Glutamatergic neuron (in vitro differentiated cells): ENCODE results near the gene GFOD1. TPM values are rescaled to one million over a fixed set of nuclear protein-coding genes. Genes with fewer than 3 reads are reported as not detected.

Experiments
- DNase-seq: peaks from one replicate; pipeline ENCODE4 v3.0.0; 2022
- H3K27ac Mint-ChIP-seq: one replicate; pipeline ENCODE4 v1.8.0; 2020; ENCODE audit warnings: mild to moderate bottlenecking, mixed read lengths, inconsistent platforms; ENCODE audit not compliant: unreplicated experiment
- H3K27me3 Mint-ChIP-seq: one replicate; pipeline ENCODE4 v1.8.0; 2020; ENCODE audit warnings: mild to moderate bottlenecking, moderate library complexity, mixed read lengths, inconsistent platforms; ENCODE audit not compliant: unreplicated experiment
- H3K36me3 Mint-ChIP-seq: one replicate; pipeline ENCODE4 v1.8.0; 2020; ENCODE audit warnings: mild to moderate bottlenecking, mixed read lengths, inconsistent platforms; ENCODE audit not compliant: unreplicated experiment
- H3K4me1 Mint-ChIP-seq: one replicate; pipeline ENCODE4 v1.8.0; 2020; ENCODE audit warnings: mild to moderate bottlenecking, low read depth, mixed read lengths, inconsistent platforms; ENCODE audit not compliant: unreplicated experiment
- H3K4me3 Mint-ChIP-seq: one replicate; pipeline ENCODE4 v1.8.0; 2020; ENCODE audit warnings: mild to moderate bottlenecking, mixed read lengths, inconsistent platforms; ENCODE audit not compliant: unreplicated experiment
- H3K9me3 Mint-ChIP-seq: one replicate; pipeline ENCODE4 v1.8.0; 2020; ENCODE audit warnings: mild to moderate bottlenecking, moderate library complexity, mixed read lengths, inconsistent platforms; ENCODE audit not compliant: unreplicated experiment
- long read RNA-seq: library from polyadenylated mRNA; unstranded; transcript quantifications from one replicate; pipeline ENCODE4 v2.0.0, GENCODE V29; 2020; ENCODE audit not compliant: unreplicated experiment
- total RNA-seq: library from RNA; stranded (reverse); fragmentation: NEBNext Ultra II Directional; extraction: Animal tissue kit (Norgen Biotek cat#: 25700); gene quantifications from one replicate; pipeline ENCODE4 v1.2.1, GENCODE V29; 2021; ENCODE audit not compliant: unreplicated experiment
- TF ChIP-seq, protein P1 (sequence below): fragments of 200-600 bp; sonication (generic); IDR thresholded peaks from one replicate; pipeline ENCODE4 v1.5.0; 2021; ENCODE audit not compliant: partially characterized antibody, unreplicated experiment

The GFOD1 gene, protein sequence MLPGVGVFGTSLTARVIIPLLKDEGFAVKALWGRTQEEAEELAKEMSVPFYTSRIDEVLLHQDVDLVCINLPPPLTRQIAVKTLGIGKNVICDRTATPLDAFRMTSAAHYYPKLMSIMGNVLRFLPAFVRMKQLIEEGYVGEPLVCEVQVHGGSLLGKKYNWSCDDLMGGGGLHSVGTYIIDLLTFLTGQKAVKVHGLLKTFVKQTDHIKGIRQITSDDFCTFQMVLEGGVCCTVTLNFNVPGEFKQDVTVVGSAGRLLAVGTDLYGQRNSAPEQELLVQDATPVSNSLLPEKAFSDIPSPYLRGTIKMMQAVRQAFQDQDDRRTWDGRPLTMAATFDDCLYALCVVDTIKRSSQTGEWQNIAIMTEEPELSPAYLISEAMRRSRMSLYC
- 4.1 TPM for total RNA-seq
- long read RNA-seq = 0 reads

DNA sequence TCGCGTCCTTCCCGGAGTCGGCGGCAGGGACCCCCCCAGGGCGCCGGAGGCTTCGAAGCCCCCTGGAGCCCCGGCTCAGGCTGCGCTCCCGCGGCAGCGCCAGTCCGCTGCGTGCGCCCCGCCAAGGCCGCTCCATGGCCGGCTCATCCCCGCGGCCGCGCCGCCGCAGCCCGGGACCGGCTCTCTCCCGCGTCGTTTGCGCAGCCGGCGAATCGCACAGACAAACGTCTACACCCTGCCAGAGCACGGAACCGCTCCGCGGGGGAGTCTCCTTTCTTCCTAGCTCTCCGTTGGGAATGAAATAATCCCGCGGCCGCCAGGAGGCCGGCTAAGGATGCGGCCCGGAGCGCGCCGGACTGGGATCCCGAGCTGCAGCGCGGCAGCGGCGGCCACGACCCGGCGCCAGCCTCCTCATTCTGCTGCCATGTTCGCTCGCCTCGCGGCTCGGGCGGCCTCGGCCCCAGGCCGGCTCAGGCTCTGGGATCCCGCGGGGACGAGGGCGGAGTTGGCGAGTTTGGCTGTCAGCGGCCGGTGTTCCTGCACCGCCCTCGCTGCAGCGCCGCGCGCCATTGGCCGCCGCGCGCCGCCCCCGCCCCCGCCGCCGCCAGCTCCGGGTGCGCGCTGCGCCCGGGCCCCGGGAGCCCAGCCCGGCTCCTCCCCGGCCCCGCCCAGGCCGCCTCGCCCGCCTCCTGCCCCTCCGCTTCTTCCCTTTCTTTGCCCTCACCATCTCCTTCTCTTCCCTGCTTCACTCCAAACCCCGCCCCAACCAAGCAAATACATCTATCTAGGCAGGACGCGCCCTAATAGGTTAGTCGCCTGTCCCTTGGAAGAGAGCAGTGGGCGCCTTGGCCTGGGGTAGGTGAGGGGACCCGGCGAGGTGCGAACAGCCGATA is at the start of gene GFOD1:
GFOD1 (minus strand) TSS at position 479 of the 893 bp plus-strand sequence. CDS start 710 bp downstream, outside the sequence.
- H3K36me3 Mint-ChIP-seq = no peaks in the 10 kb centered on the region
- peaks cover 8% of the 10 kb centered on the region for H3K27me3 Mint-ChIP-seq
- peaks cover 13% of the 10 kb centered on the region for H3K4me1 Mint-ChIP-seq
- H3K4me3 Mint-ChIP-seq = peak within 1 kb of the TSS; percentile 95
- peak; percentile 91 for DNase-seq
- H3K27ac Mint-ChIP-seq = peak within 1 kb of the TSS; percentile 64
- H3K9me3 Mint-ChIP-seq = peaks cover 7% of the 10 kb centered on the region
- TF ChIP-seq, protein P1, sequence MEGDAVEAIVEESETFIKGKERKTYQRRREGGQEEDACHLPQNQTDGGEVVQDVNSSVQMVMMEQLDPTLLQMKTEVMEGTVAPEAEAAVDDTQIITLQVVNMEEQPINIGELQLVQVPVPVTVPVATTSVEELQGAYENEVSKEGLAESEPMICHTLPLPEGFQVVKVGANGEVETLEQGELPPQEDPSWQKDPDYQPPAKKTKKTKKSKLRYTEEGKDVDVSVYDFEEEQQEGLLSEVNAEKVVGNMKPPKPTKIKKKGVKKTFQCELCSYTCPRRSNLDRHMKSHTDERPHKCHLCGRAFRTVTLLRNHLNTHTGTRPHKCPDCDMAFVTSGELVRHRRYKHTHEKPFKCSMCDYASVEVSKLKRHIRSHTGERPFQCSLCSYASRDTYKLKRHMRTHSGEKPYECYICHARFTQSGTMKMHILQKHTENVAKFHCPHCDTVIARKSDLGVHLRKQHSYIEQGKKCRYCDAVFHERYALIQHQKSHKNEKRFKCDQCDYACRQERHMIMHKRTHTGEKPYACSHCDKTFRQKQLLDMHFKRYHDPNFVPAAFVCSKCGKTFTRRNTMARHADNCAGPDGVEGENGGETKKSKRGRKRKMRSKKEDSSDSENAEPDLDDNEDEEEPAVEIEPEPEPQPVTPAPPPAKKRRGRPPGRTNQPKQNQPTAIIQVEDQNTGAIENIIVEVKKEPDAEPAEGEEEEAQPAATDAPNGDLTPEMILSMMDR = peak; percentile 30

DNA sequence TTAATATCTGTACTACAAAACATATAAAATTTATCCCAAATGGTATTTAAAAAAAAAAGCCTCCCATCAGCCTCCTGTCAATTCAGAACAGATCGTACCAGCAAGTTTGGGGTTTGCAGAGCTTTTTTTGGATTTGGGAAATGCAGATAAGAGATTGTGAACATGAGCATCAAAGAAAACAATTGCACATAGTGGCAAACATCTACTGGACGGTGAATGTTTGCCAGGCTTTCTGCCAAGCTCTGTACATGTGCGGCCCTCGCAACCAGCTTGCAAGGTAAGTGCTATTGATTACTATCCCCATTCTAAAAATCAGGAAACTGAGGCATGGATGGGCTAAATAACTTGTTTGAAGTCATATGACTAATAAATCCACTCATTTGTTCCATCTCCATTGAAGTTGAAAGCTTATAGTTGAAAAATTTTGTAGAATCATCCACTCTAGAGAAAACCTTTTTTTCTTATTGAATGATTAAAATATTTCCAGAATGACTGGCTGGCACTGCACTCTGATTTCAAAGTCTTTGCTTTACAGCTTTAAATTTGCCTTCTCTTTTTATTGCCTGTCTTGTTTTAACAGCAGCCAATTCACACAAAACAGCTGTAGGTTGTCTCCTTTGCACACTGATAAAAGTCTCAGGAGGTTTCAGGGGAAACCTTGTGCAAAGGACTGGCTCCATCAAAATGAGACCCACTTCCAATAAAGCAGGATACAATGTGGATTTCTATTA is 49.6 kb upstream of the GFOD1 start:
- H3K27me3 Mint-ChIP-seq = no peaks in the 10 kb centered on the region
- TF ChIP-seq, protein P1 = no peak
- H3K9me3 Mint-ChIP-seq = peaks cover 1% of the 10 kb centered on the region
- no peak overlapping the region for H3K27ac Mint-ChIP-seq
- no peaks in the 10 kb centered on the region for H3K4me1 Mint-ChIP-seq
- no peak for DNase-seq
- peaks cover 5% of the 10 kb centered on the region for H3K36me3 Mint-ChIP-seq
- no peak overlapping the region for H3K4me3 Mint-ChIP-seq

DNA sequence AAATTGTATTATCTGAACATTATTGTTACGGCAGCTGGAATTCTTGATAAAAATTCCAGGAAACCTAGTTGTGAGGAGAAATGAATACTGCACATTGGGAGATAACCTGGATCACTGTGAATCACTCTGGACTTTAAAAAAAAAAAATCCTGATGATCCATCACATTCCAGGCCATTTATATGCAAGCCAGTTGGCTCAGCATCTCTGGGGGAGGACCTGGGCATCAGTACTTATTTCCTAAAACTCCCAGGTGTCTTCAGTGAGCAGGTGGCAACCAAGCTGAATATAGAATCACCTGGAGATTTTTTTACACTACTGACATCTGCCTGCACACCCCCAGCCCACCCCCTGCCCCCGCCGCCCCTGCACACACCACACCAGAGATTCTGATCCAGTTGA is 47.9 kb upstream of the GFOD1 start:
- Mint-ChIP-seq H3K9me3 (peaks cover 2% of the 10 kb centered on the region), H3K27me3 (no peaks in the 10 kb centered on the region), H3K4me3 (no peak overlapping the region), H3K4me1 (no peaks in the 10 kb centered on the region), H3K36me3 (no peaks in the 10 kb centered on the region), H3K27ac (no peak overlapping the region)
- no peak for DNase-seq
- TF ChIP-seq, protein P1 = no peak

DNA sequence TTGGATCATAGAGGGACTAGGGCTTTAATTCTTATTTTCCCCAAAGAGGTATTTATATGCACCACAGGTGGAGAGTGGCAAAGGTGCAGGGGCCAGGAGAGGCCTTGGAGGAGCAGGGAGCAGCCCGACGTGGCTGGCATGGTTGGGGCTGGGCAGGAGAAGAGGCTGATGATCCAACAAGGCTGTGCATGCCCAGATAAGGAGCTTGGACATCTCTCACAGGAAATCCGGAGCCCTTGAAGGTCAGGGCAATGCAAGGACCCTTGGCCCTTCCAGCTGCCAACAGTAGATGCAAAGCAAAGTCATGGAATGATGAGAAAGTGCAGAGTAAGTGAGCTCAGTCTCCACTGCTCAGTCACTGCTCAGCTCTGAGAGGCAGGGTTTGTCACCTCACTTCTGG is 47.1 kb upstream of the GFOD1 start:
- DNase-seq = no peak
- H3K27me3 Mint-ChIP-seq = no peaks in the 10 kb centered on the region
- H3K27ac Mint-ChIP-seq = no peak overlapping the region
- H3K4me1 Mint-ChIP-seq = no peaks in the 10 kb centered on the region
- H3K9me3 Mint-ChIP-seq = peaks cover 2% of the 10 kb centered on the region
- TF ChIP-seq, protein P1 = no peak
- H3K36me3 Mint-ChIP-seq = no peaks in the 10 kb centered on the region
- no peak overlapping the region for H3K4me3 Mint-ChIP-seq
